Astrocyte (in vitro differentiated cells and primary cell): ENCODE data around the gene CELSR2. TPM values are rescaled to one million over a fixed set of nuclear protein-coding genes. Genes with fewer than 3 reads are reported as not detected.

ENCODE experiments used
- DNase-seq: peaks from one replicate; pipeline ENCODE4 v3.0.0-alpha.2; 2010; ENCODE audit warnings: low read depth
- FAIRE-seq: peaks from 2 replicates; lab custom pipeline; 2011; peaks lifted over from hg19 to GRCh38; lab: Jason Lieb, UNC
- H2AFZ ChIP-seq: 2 replicates; pipeline ENCODE4 v1.6.0; 2012; ENCODE audit warnings: low read depth, low read length, inconsistent platforms
- H3K27ac ChIP-seq: 2 replicates; pipeline ENCODE4 v1.5.1; 2011; ENCODE audit warnings: low read depth, low read length, inconsistent platforms
- H3K27me3 ChIP-seq: 2 replicates; pipeline ENCODE4 v1.6.0; 2011; ENCODE audit warnings: low read length, inconsistent platforms; ENCODE audit not compliant: insufficient read depth
- H3K36me3 ChIP-seq: 2 replicates; pipeline ENCODE4 v1.5.1; 2011; ENCODE audit warnings: low read length, inconsistent platforms; ENCODE audit not compliant: insufficient read depth
- H3K4me1 ChIP-seq: 2 replicates; pipeline ENCODE4 v1.5.1; 2011; ENCODE audit warnings: low read length, inconsistent platforms; ENCODE audit not compliant: insufficient read depth
- H3K4me2 ChIP-seq: 2 replicates; pipeline ENCODE4 v1.6.0; 2012; ENCODE audit warnings: low read length, inconsistent platforms
- H3K4me3 ChIP-seq: 2 replicates; pipeline ENCODE4 v1.5.1; 2011; ENCODE audit warnings: low read depth, mild to moderate bottlenecking, low read length, inconsistent platforms; ENCODE audit not compliant: insufficient read depth
- H3K79me2 ChIP-seq: 2 replicates; pipeline ENCODE4 v1.6.0; 2012; ENCODE audit warnings: mild to moderate bottlenecking, low read length, inconsistent platforms; ENCODE audit not compliant: insufficient read depth
- H3K9ac ChIP-seq: 2 replicates; pipeline ENCODE4 v1.6.0; 2012; ENCODE audit warnings: mild to moderate bottlenecking, low read length, inconsistent platforms
- H3K9me3 ChIP-seq: 2 replicates; pipeline ENCODE4 v1.5.1; 2012; ENCODE audit warnings: low read depth, mild to moderate bottlenecking, low read length, inconsistent platforms; ENCODE audit not compliant: insufficient read depth
- H4K20me1 ChIP-seq: 2 replicates; pipeline ENCODE4 v1.6.0; 2012; ENCODE audit warnings: low read length, inconsistent platforms; ENCODE audit not compliant: insufficient read depth
- H3K27ac Mint-ChIP-seq: one replicate; pipeline ENCODE4 v1.8.0; 2021; ENCODE audit warnings: mild to moderate bottlenecking, mixed read lengths; ENCODE audit not compliant: unreplicated experiment
- H3K27me3 Mint-ChIP-seq: one replicate; pipeline ENCODE4 v1.8.0; 2021; ENCODE audit warnings: low read depth, mixed read lengths; ENCODE audit not compliant: unreplicated experiment
- H3K36me3 Mint-ChIP-seq: one replicate; pipeline ENCODE4 v1.8.0; 2021; ENCODE audit warnings: low read depth, mixed read lengths; ENCODE audit not compliant: unreplicated experiment
- H3K4me1 Mint-ChIP-seq: one replicate; pipeline ENCODE4 v1.8.0; 2021; ENCODE audit warnings: low read depth, mixed read lengths; ENCODE audit not compliant: unreplicated experiment
- H3K4me3 Mint-ChIP-seq: one replicate; pipeline ENCODE4 v1.8.0; 2021; ENCODE audit warnings: mild to moderate bottlenecking, moderate library complexity, mixed read lengths; ENCODE audit not compliant: unreplicated experiment
- H3K9me3 Mint-ChIP-seq: one replicate; pipeline ENCODE4 v1.8.0; 2021; ENCODE audit warnings: mild to moderate bottlenecking, mixed read lengths; ENCODE audit not compliant: unreplicated experiment
- CTCF ChIP-seq: IDR thresholded peaks from 2 replicates; pipeline ENCODE4 v1.5.1; 2011; ENCODE audit warnings: low read depth, mild to moderate bottlenecking, inconsistent platforms, low read length, moderate library complexity; ENCODE audit not compliant: insufficient read depth
- EZH2 ChIP-seq: IDR thresholded peaks from 2 replicates; pipeline ENCODE4 v1.6.1; 2012; ENCODE audit warnings: mild to moderate bottlenecking, low read length, inconsistent platforms; ENCODE audit not compliant: insufficient read depth
- total RNA-seq: library from RNA; stranded (reverse); gene quantifications from 2 replicates; pipeline ENCODE4 v1.2.1, GENCODE V29; 2021

CELSR2 gene
- total RNA-seq, 1 donor from 2014 or later: 10.0 TPM

DNA sequence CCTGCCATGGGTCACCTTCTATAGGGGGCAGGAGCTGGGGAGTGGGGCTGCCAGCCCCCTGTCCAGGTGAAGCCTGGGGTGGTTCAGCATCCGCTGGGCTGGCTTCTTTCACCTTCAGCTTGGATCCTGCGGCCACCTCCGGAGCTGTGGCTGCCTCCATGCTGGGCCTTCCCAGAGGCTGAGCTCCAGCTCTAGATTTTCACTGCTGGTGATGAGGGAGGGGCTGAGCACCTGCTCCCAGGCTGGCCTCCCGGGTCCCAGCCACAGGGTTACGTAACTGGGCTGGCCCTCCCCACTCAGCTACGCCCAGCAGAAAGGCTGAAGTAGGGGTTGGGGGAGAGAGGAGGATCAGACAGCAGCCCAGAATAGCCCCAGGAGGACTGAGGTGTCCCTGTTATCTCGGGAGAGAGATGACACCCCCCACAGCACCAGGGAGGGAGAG is 57.5 kb downstream of the CELSR2 start, which contains the start of gene MYBPHL:
MYBPHL (minus strand) TSS at position 180 of the 442 bp plus-strand sequence; CDS start at position 160, 20 bp downstream.
- Histone ChIP-seq H3K9ac (no peak within 1 kb of the TSS), H3K9me3 (no peaks in the 10 kb centered on the region), H3K27me3 (no peaks in the 10 kb centered on the region), H3K27ac (no peak within 1 kb of the TSS), H3K4me1 (no peaks in the 10 kb centered on the region), H3K4me3 (no peak within 1 kb of the TSS), H2AFZ (no peak within 1 kb of the TSS), H3K4me2 (no peak within 1 kb of the TSS), H4K20me1 (no peaks in the 10 kb centered on the region), H3K79me2 (no peaks in the 10 kb centered on the region), H3K36me3 (no peaks in the 10 kb centered on the region)
- Mint-ChIP-seq H3K9me3 (no peaks in the 10 kb centered on the region), H3K4me3 (peak within 1 kb of the TSS; percentile 66), H3K4me1 (peaks cover 6% of the 10 kb centered on the region), H3K27me3 (no peaks in the 10 kb centered on the region), H3K36me3 (peaks cover 3% of the 10 kb centered on the region), H3K27ac (no peak within 1 kb of the TSS)
- DNase-seq (no peak), FAIRE-seq (no peak)
- TF ChIP-seq CTCF: no peak
- no peak for TF ChIP-seq EZH2

DNA sequence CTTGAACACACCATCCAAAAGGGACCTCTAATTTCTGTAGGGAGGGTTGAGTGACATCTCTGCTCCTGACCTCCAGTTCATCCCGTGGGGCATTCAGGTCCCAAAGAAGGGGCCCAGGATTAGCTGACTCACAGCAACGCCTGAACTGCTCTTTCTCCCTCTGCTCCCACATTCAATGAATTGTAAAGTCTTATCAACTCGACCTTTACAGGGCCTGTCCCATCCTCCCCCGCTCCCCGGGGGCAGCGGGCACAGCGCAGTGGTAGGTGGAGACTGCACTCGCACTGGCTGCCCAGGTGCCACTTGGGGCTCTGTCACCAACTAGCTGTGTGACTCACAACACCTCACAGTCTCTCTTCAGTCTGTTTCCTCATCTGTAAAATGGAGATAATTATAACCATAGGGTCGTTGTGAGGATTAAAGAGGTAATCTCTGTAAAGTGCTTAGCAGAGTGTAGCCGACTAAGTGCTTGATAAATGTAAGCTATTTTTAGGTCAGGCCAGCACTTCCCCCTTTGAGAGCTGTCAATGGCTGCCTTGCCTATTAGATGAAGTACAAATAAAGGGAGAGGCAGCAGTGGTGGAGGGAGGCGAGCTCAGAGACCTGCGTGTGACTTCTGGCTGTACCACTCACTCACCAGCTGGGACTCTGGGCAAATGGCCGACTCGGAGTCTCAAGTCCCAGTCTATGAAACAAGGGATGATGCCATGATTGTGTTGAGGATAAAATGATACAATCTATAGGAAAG is 58.1 kb downstream of the CELSR2 start:
- no peak overlapping the region for H3K4me3 ChIP-seq
- Mint-ChIP-seq H3K36me3 (peaks cover 6% of the 10 kb centered on the region), H3K9me3 (no peaks in the 10 kb centered on the region), H3K27me3 (no peaks in the 10 kb centered on the region), H3K27ac (no peak overlapping the region), H3K4me1 (peaks cover 6% of the 10 kb centered on the region), H3K4me3 (peak overlapping the region; percentile 66)
- FAIRE-seq (no peak), DNase-seq (no peak)
- no peak overlapping the region for H3K27ac ChIP-seq
- H3K9ac ChIP-seq: no peak overlapping the region
- no peaks in the 10 kb centered on the region for H4K20me1 ChIP-seq
- TF ChIP-seq EZH2 (no peak), CTCF (no peak)
- no peak overlapping the region for H3K4me2 ChIP-seq
- H3K4me1 ChIP-seq: no peaks in the 10 kb centered on the region
- no peaks in the 10 kb centered on the region for H3K9me3 ChIP-seq
- H3K79me2 ChIP-seq: no peaks in the 10 kb centered on the region
- no peaks in the 10 kb centered on the region for H3K27me3 ChIP-seq
- H3K36me3 ChIP-seq: no peaks in the 10 kb centered on the region
- no peak overlapping the region for H2AFZ ChIP-seq

DNA sequence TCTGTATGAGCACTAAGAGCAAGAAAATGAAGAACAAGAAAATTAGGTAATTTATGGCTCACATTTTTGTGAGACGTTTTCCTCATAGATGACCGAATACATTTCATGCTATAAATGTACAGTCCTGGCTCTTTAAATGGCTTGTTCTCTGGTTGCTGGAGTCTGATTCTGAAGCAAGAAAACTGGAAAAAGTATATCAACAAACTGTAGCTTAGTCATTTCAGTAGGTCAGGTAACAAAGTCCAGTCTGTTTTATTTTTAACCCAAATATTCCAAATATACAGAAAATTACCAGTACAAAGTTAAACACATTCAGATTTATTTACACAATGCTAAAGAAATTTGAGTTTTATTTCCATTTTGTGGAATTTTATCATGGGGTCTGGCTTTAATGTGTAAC is 60.0 kb downstream of the CELSR2 start:
- H3K4me1 ChIP-seq: no peaks in the 10 kb centered on the region
- no peak overlapping the region for H3K27ac ChIP-seq
- H3K27me3 Mint-ChIP-seq: no peaks in the 10 kb centered on the region
- H3K36me3 ChIP-seq: peaks cover 2% of the 10 kb centered on the region
- DNase-seq (no peak), FAIRE-seq (no peak)
- H3K27me3 ChIP-seq: no peaks in the 10 kb centered on the region
- H3K27ac Mint-ChIP-seq: no peak overlapping the region
- H3K4me1 Mint-ChIP-seq: peaks cover 6% of the 10 kb centered on the region
- H3K4me3 Mint-ChIP-seq: no peak overlapping the region
- H3K36me3 Mint-ChIP-seq: peaks cover 6% of the 10 kb centered on the region
- no peaks in the 10 kb centered on the region for H3K79me2 ChIP-seq
- no peaks in the 10 kb centered on the region for H3K9me3 ChIP-seq
- H3K4me3 ChIP-seq: no peak overlapping the region
- no peak overlapping the region for H2AFZ ChIP-seq
- H3K9me3 Mint-ChIP-seq: no peaks in the 10 kb centered on the region
- TF ChIP-seq CTCF (no peak), EZH2 (no peak)
- H4K20me1 ChIP-seq: no peaks in the 10 kb centered on the region
- H3K9ac ChIP-seq: no peak overlapping the region
- H3K4me2 ChIP-seq: no peak overlapping the region
